Measurements from ENCODE around the gene PNO1. TPM values are rescaled to one million over a fixed set of nuclear protein-coding genes. Genes with fewer than 3 reads are reported as not detected.

PNO1 gene
- polyA plus RNA-seq, 1 donor (not counting 4 experiments of a cell fraction or from before 2014, with no cell fraction given): 22.5 TPM

GRCh38 chr2:68118816-68119215 is 38.9 kb upstream of the PNO1 start:
- FAIRE-seq (no peak), DNase-seq (ENCODE audit: low read depth, low spot score) (no peak)
- H3K79me2 ChIP-seq (ENCODE audit: control insufficient read depth, insufficient read depth, low read length): no peaks in the 10 kb centered on the region
- no peak overlapping the region for H3K27ac ChIP-seq (ENCODE audit: control insufficient read depth, insufficient read depth, low read length)
- TF ChIP-seq EZH2 (IDR thresholded peaks at IDR 0.05; ENCODE audit: low read length) (no peak), CTCF (optimal IDR thresholded peaks at IDR 0.05 in 1 of 3, IDR thresholded peaks at IDR 0.05 in 1 of 3, conservative IDR thresholded peaks at IDR 0.05 in 1 of 3; ENCODE audit: extremely low read depth in 1 of 3, insufficient read depth in 2 of 3, low read length in 3 of 3) (no peak)
- H3K9ac ChIP-seq (ENCODE audit: control insufficient read depth, extremely low read depth, insufficient read depth, low read length): no peak overlapping the region
- H3K9me1 ChIP-seq (ENCODE audit: control insufficient read depth, extremely low read depth, insufficient read depth, low read length): no peaks in the 10 kb centered on the region
- H3K4me2 ChIP-seq (ENCODE audit: control insufficient read depth, extremely low read depth, insufficient read depth, low read depth, low read length): no peak overlapping the region
- H3K4me1 ChIP-seq (ENCODE audit: control insufficient read depth, extremely low read depth, insufficient read depth, low read length): no peaks in the 10 kb centered on the region
- no peaks in the 10 kb centered on the region for H3K36me3 ChIP-seq (ENCODE audit: control insufficient read depth in 2 of 2, extremely low read depth in 1 of 2, insufficient read depth in 2 of 2, low read length in 2 of 2)
- no peaks in the 10 kb centered on the region for H3K9me3 ChIP-seq (ENCODE audit: control insufficient read depth, low read depth, low read length)
- H4K20me1 ChIP-seq (ENCODE audit: control insufficient read depth, extremely low read depth, insufficient read depth, low read length): no peaks in the 10 kb centered on the region
- H3K27me3 ChIP-seq (ENCODE audit: control insufficient read depth, extremely low read depth, insufficient read depth, low read length): no peaks in the 10 kb centered on the region
- no peak overlapping the region for H3K4me3 ChIP-seq (ENCODE audit: control insufficient read depth in 2 of 3, extremely low read depth in 1 of 3, insufficient read depth in 2 of 3, low read depth in 1 of 3, low read length in 3 of 3)
- no peak overlapping the region for H2AFZ ChIP-seq (ENCODE audit: control insufficient read depth, low read length)
- dilution Hi-C loops (cut with MboI; ENCODE audit: extremely low pct_ligation_motif_present, low sequenced_read_pairs): no loop called here

GRCh38 chr2:68119504-68119903 is 38.2 kb upstream of the PNO1 start:
- no peak for TF ChIP-seq CTCF (optimal IDR thresholded peaks at IDR 0.05 in 1 of 3, IDR thresholded peaks at IDR 0.05 in 1 of 3, conservative IDR thresholded peaks at IDR 0.05 in 1 of 3; ENCODE audit: extremely low read depth in 1 of 3, insufficient read depth in 2 of 3, low read length in 3 of 3)
- TF ChIP-seq EZH2 (IDR thresholded peaks at IDR 0.05; ENCODE audit: low read length): no peak
- Histone ChIP-seq H4K20me1 (ENCODE audit: control insufficient read depth, extremely low read depth, insufficient read depth, low read length) (no peaks in the 10 kb centered on the region), H3K4me2 (ENCODE audit: control insufficient read depth, extremely low read depth, insufficient read depth, low read depth, low read length) (no peak overlapping the region), H3K9ac (ENCODE audit: control insufficient read depth, extremely low read depth, insufficient read depth, low read length) (no peak overlapping the region), H3K4me3 (ENCODE audit: control insufficient read depth in 2 of 3, extremely low read depth in 1 of 3, insufficient read depth in 2 of 3, low read depth in 1 of 3, low read length in 3 of 3) (no peak overlapping the region), H3K27me3 (ENCODE audit: control insufficient read depth, extremely low read depth, insufficient read depth, low read length) (no peaks in the 10 kb centered on the region), H3K9me3 (ENCODE audit: control insufficient read depth, low read depth, low read length) (no peaks in the 10 kb centered on the region), H3K4me1 (ENCODE audit: control insufficient read depth, extremely low read depth, insufficient read depth, low read length) (no peaks in the 10 kb centered on the region), H2AFZ (ENCODE audit: control insufficient read depth, low read length) (no peak overlapping the region), H3K36me3 (ENCODE audit: control insufficient read depth in 2 of 2, extremely low read depth in 1 of 2, insufficient read depth in 2 of 2, low read length in 2 of 2) (no peaks in the 10 kb centered on the region), H3K79me2 (ENCODE audit: control insufficient read depth, insufficient read depth, low read length) (no peaks in the 10 kb centered on the region), H3K27ac (ENCODE audit: control insufficient read depth, insufficient read depth, low read length) (no peak overlapping the region), H3K9me1 (ENCODE audit: control insufficient read depth, extremely low read depth, insufficient read depth, low read length) (no peaks in the 10 kb centered on the region)
- dilution Hi-C loops (cut with MboI; ENCODE audit: extremely low pct_ligation_motif_present, low sequenced_read_pairs): no loop called here
- FAIRE-seq (no peak), DNase-seq (ENCODE audit: low read depth, low spot score) (no peak)
